ENCODE measurements around the gene BACE1-AS.

GRCh38 chr11:117281869-117282268 lies 9.3 kb upstream of the BACE1-AS start:
- TF ChIP-seq POLR2AphosphoS5 (IDR thresholded peaks at IDR 0.05; ENCODE audit: low read depth, low read length) (no peak), TAF1 (IDR thresholded peaks at IDR 0.05; ENCODE audit: borderline replicate concordance, insufficient read depth, low read length) (no peak), SIN3A (IDR thresholded peaks at IDR 0.05; ENCODE audit: borderline replicate concordance, insufficient read depth, low read length) (no peak), REST (IDR thresholded peaks at IDR 0.05; ENCODE audit: insufficient read depth in 1 of 2, low read depth in 2 of 2, low read length in 2 of 2) (no peak), FOXP2 (optimal IDR thresholded peaks at IDR 0.05; ENCODE audit: borderline replicate concordance, extremely low read depth, extremely low read length, insufficient read depth) (no peak)

Data from PFSK-1 (cell line).